Liver (tissue), 9 donors: ENCODE data around the gene TOLLIP. TPM values are rescaled to one million over a fixed set of nuclear protein-coding genes. Genes with fewer than 3 reads are reported as not detected.

Experiments used
- DNase-seq: peaks from one replicate; pipeline ENCODE4 v3.0.0-alpha.2; 2017; ENCODE audit warnings: low spot score
- H3K27ac ChIP-seq, 2 donors: one replicate each; pipeline ENCODE4 v1.7.0; 2013; ENCODE audit warnings: inconsistent platforms in 2 of 2, low read length in 2 of 2, control low read depth in 1 of 2, low read depth in 1 of 2, mild to moderate bottlenecking in 1 of 2
- H3K27me3 ChIP-seq, 4 donors: one replicate each; pipeline versions ENCODE4 v1.6.1 to v1.7.0; 2013; ENCODE audit warnings: low read length in 3 of 4, inconsistent platforms in 1 of 4, mild to moderate bottlenecking in 1 of 4, moderate library complexity in 1 of 4; ENCODE audit not compliant: control insufficient read depth in 4 of 4, insufficient read depth in 4 of 4
- H3K36me3 ChIP-seq, 4 donors: one replicate each; pipeline versions ENCODE4 v1.6.1 to v1.7.0; 2013; ENCODE audit warnings: low read length in 3 of 4, mild to moderate bottlenecking in 3 of 4, low read depth in 1 of 4, moderate library complexity in 1 of 4; ENCODE audit not compliant: control insufficient read depth in 4 of 4, insufficient read depth in 3 of 4
- H3K4me1 ChIP-seq, 4 donors: one replicate each; pipeline versions ENCODE4 v1.6.1 to v1.7.0; 2013; ENCODE audit warnings: low read length in 3 of 4, mild to moderate bottlenecking in 3 of 4, moderate library complexity in 1 of 4; ENCODE audit not compliant: control insufficient read depth in 4 of 4, insufficient read depth in 4 of 4
- H3K4me3 ChIP-seq, 3 donors: one replicate each; pipeline versions ENCODE4 v1.6.1 to v1.7.0; 2013; ENCODE audit warnings: low read length in 3 of 3, control low read depth in 1 of 3, low read depth in 1 of 3, mild to moderate bottlenecking in 1 of 3
- H3K9ac ChIP-seq, 2 donors: one replicate each; pipeline ENCODE4 v1.7.0; 2013; ENCODE audit warnings: low read length in 2 of 2, mild to moderate bottlenecking in 2 of 2, moderate library complexity in 2 of 2, control low read depth in 1 of 2, low read depth in 1 of 2
- H3K9me3 ChIP-seq, 4 donors: one replicate each; pipeline versions ENCODE4 v1.6.1 to v1.7.0; 2013; ENCODE audit warnings: low read length in 3 of 4; ENCODE audit not compliant: control insufficient read depth in 4 of 4
- ATF3 ChIP-seq: IDR thresholded peaks from 2 replicates; pipeline ENCODE4 v1.6.1; 2016; ENCODE audit warnings: antibody characterized with exemption
- CTCF ChIP-seq: fragments of 150-350 bp; IDR thresholded peaks from 2 replicates; pipeline ENCODE4 v1.5.1; 2017; ENCODE audit warnings: improper control_type of control experiment, low read depth, low read length; ENCODE audit not compliant: missing input control
- EGR1 ChIP-seq, 2 donors: IDR thresholded peaks; 2 replicates each; pipeline ENCODE4 v1.6.1; 2016 to 2018; ENCODE audit warnings: antibody characterized with exemption in 2 of 2, low read depth in 2 of 2
- FOXA2 ChIP-seq: IDR thresholded peaks from 2 replicates; pipeline ENCODE4 v1.6.1; 2016; ENCODE audit warnings: antibody characterized with exemption
- GABPA ChIP-seq, 2 donors: IDR thresholded peaks in 1 of 2; conservative IDR thresholded peaks in 1 of 2; 2 replicates each; pipeline ENCODE4 v1.6.1; 2016; ENCODE audit warnings: antibody characterized with exemption in 2 of 2, mild to moderate bottlenecking in 1 of 2, moderate library complexity in 1 of 2
- HNF4A ChIP-seq, 2 donors: conservative IDR thresholded peaks; 2 replicates each; pipeline ENCODE4 v1.6.1; 2016; ENCODE audit warnings: antibody characterized with exemption in 2 of 2, mild to moderate bottlenecking in 2 of 2
- HNF4G ChIP-seq: IDR thresholded peaks from 2 replicates; pipeline ENCODE4 v1.6.1; 2016; ENCODE audit warnings: antibody characterized with exemption
- JUND ChIP-seq, 2 donors: IDR thresholded peaks; 2 replicates each; pipeline ENCODE4 v1.6.1; 2016; ENCODE audit warnings: antibody characterized with exemption in 2 of 2
- MAX ChIP-seq: IDR thresholded peaks from 2 replicates; pipeline ENCODE4 v1.6.1; 2016; ENCODE audit warnings: antibody characterized with exemption
- RAD21 ChIP-seq, 2 donors: IDR thresholded peaks; 2 replicates each; pipeline ENCODE4 v1.6.1; 2016; ENCODE audit warnings: antibody characterized with exemption in 2 of 2, mild to moderate bottlenecking in 2 of 2
- REST ChIP-seq: IDR thresholded peaks from 2 replicates; pipeline ENCODE4 v1.6.1; 2016; ENCODE audit warnings: antibody characterized with exemption, mild to moderate bottlenecking
- RXRA ChIP-seq, 2 donors: IDR thresholded peaks; 2 replicates each; pipeline ENCODE4 v1.6.1; 2017 to 2018; ENCODE audit warnings: antibody characterized with exemption in 2 of 2, mild to moderate bottlenecking in 1 of 2
- SP1 ChIP-seq: IDR thresholded peaks from 2 replicates; pipeline ENCODE4 v1.6.1; 2018; ENCODE audit warnings: antibody characterized with exemption, mild to moderate bottlenecking
- ZBTB33 ChIP-seq: IDR thresholded peaks from 2 replicates; pipeline ENCODE4 v1.6.1; 2016; ENCODE audit warnings: antibody characterized with exemption
- WGBS: extraction: QIAGEN DNeasy Blood & Tissue Kit; methylation state at CpG from one replicate; pipeline ENCODE4 v1.1.7; 2013; 5-methylcytosine and 5-hydroxymethylcytosine counted together
- polyA plus RNA-seq, 2 donors: library from polyadenylated mRNA; stranded (reverse) in 1 of 2; unstranded in 1 of 2; fragments of 200-250 nt in 1 of 2; fragments of >200 nt in 1 of 2; fragmentation: Nextera tagmentation in 1 of 2; extraction: Ambion mirVana in 1 of 2; gene quantifications; one replicate each; pipeline versions ENCODE4 v1.2.1 to v1.2.3, GENCODE V29; 2013 to 2015
- total RNA-seq, 2 donors: library from RNA; depleted of rRNA; stranded (reverse); fragments of >200 nt; gene quantifications; one replicate each; pipeline ENCODE4 v1.2.3, GENCODE V29; 2014
- donor health status: healthy.
- donor health status: healthy.
- donor health status: healthy.
- donor health status: healthy.
- donor health status: healthy.

TOLLIP gene
- total and polyA plus RNA-seq, 4 donors = 27.5 to 102 (median 72.9) TPM

GRCh38 chr11:1352696-1353382, 43.4 kb upstream of the TOLLIP start:
- DNase-seq = no peak

More at GRCh38 chr11:1352696-1353382, 43.4 kb upstream of the TOLLIP start:
- H3K4me1 ChIP-seq = no peaks in the 10 kb centered on the region
- H3K9me3 ChIP-seq = no peaks in the 10 kb centered on the region
- no peaks in the 10 kb centered on the region for H3K36me3 ChIP-seq
- no peak for TF ChIP-seq FOXA2
- no peak for TF ChIP-seq MAX
- TF ChIP-seq HNF4G = no peak
- no peak for TF ChIP-seq ZBTB33
- no peak for TF ChIP-seq SP1
- TF ChIP-seq GABPA (IDR thresholded peaks at IDR 0.05 in 1 of 2, conservative IDR thresholded peaks at IDR 0.05 in 1 of 2) = no peak
- TF ChIP-seq RXRA (IDR thresholded peaks at IDR 0.05) = no peak
- no peak for TF ChIP-seq CTCF
- TF ChIP-seq EGR1 (IDR thresholded peaks at IDR 0.05; ENCODE audit: low read depth in 2 of 2) = no peak
- no peak for TF ChIP-seq HNF4A (conservative IDR thresholded peaks at IDR 0.05)
- no peak for TF ChIP-seq REST
- TF ChIP-seq JUND (IDR thresholded peaks at IDR 0.05) = no peak
- TF ChIP-seq ATF3 = no peak
- no peak for TF ChIP-seq RAD21 (IDR thresholded peaks at IDR 0.05)
- H3K27me3 ChIP-seq = no peaks in the 10 kb centered on the region
- no peak overlapping the region for H3K9ac ChIP-seq
- no peak overlapping the region for H3K27ac ChIP-seq
- H3K4me3 ChIP-seq = no peak overlapping the region
- 78% methylated on average over 8 of the region's 8 CpGs for WGBS
